ENCODE measurements around the gene RTKN. TPM values are rescaled to one million over a fixed set of nuclear protein-coding genes. Genes with fewer than 3 reads are reported as not detected.

RTKN gene
- total and polyA plus RNA-seq, 10 of the 15 experiments (the other 5 are each of a cell fraction or from before 2014, with no cell fraction given), result 0.50 to 12.3 (median 5.4) TPM

DNA sequence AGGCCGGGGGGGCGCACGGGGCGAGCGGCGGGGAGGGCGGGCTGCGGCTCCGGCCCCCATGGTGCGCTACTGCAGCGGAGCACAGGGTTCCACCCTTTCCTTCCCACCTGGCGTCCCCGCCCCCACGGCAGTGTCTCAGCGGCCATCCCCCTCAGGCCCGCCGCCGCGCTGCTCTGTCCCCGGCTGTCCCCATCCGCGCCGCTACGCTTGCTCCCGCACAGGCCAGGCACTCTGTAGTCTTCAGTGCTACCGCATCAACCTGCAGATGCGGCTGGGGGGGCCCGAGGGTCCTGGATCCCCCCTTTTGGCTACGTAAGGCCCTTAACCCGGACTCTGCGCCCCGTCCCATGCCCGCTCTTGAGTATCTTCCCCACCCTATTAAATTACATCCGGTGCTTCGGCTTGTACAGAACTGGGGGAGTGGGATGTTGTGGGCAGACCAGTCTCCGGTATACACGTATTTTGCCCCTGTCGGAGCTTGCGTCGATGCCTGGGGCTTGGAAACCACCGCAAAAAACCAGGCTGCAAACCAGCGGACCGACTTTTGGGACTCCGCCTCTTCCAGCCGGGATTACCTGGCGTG, 15.9 kb upstream of the RTKN start (continued):
- TF ChIP-seq, protein P1, sequence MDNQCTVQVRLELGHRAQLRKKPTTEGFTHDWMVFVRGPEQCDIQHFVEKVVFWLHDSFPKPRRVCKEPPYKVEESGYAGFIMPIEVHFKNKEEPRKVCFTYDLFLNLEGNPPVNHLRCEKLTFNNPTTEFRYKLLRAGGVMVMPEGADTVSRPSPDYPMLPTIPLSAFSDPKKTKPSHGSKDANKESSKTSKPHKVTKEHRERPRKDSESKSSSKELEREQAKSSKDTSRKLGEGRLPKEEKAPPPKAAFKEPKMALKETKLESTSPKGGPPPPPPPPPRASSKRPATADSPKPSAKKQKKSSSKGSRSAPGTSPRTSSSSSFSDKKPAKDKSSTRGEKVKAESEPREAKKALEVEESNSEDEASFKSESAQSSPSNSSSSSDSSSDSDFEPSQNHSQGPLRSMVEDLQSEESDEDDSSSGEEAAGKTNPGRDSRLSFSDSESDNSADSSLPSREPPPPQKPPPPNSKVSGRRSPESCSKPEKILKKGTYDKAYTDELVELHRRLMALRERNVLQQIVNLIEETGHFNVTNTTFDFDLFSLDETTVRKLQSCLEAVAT (IDR thresholded peaks at IDR 0.05), result peak; percentile 73
- peak; percentile 96 for TF ChIP-seq IKZF1 (conservative IDR thresholded peaks at IDR 0.05)
- TF ChIP-seq RAD21 (IDR thresholded peaks at IDR 0.05; ENCODE audit: insufficient read depth, low read depth, low read length), result no peak
- TF ChIP-seq, protein P2, sequence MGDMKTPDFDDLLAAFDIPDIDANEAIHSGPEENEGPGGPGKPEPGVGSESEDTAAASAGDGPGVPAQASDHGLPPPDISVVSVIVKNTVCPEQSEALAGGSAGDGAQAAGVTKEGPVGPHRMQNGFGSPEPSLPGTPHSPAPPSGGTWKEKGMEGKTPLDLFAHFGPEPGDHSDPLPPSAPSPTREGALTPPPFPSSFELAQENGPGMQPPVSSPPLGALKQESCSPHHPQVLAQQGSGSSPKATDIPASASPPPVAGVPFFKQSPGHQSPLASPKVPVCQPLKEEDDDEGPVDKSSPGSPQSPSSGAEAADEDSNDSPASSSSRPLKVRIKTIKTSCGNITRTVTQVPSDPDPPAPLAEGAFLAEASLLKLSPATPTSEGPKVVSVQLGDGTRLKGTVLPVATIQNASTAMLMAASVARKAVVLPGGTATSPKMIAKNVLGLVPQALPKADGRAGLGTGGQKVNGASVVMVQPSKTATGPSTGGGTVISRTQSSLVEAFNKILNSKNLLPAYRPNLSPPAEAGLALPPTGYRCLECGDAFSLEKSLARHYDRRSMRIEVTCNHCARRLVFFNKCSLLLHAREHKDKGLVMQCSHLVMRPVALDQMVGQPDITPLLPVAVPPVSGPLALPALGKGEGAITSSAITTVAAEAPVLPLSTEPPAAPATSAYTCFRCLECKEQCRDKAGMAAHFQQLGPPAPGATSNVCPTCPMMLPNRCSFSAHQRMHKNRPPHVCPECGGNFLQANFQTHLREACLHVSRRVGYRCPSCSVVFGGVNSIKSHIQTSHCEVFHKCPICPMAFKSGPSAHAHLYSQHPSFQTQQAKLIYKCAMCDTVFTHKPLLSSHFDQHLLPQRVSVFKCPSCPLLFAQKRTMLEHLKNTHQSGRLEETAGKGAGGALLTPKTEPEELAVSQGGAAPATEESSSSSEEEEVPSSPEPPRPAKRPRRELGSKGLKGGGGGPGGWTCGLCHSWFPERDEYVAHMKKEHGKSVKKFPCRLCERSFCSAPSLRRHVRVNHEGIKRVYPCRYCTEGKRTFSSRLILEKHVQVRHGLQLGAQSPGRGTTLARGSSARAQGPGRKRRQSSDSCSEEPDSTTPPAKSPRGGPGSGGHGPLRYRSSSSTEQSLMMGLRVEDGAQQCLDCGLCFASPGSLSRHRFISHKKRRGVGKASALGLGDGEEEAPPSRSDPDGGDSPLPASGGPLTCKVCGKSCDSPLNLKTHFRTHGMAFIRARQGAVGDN (IDR thresholded peaks at IDR 0.05), result peak; percentile 68; the same call in 1 of the 2 replicates
- TF ChIP-seq, protein P3, sequence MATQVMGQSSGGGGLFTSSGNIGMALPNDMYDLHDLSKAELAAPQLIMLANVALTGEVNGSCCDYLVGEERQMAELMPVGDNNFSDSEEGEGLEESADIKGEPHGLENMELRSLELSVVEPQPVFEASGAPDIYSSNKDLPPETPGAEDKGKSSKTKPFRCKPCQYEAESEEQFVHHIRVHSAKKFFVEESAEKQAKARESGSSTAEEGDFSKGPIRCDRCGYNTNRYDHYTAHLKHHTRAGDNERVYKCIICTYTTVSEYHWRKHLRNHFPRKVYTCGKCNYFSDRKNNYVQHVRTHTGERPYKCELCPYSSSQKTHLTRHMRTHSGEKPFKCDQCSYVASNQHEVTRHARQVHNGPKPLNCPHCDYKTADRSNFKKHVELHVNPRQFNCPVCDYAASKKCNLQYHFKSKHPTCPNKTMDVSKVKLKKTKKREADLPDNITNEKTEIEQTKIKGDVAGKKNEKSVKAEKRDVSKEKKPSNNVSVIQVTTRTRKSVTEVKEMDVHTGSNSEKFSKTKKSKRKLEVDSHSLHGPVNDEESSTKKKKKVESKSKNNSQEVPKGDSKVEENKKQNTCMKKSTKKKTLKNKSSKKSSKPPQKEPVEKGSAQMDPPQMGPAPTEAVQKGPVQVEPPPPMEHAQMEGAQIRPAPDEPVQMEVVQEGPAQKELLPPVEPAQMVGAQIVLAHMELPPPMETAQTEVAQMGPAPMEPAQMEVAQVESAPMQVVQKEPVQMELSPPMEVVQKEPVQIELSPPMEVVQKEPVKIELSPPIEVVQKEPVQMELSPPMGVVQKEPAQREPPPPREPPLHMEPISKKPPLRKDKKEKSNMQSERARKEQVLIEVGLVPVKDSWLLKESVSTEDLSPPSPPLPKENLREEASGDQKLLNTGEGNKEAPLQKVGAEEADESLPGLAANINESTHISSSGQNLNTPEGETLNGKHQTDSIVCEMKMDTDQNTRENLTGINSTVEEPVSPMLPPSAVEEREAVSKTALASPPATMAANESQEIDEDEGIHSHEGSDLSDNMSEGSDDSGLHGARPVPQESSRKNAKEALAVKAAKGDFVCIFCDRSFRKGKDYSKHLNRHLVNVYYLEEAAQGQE (IDR thresholded peaks at IDR 0.05; ENCODE audit: low read depth, low read length), result 0 out of 2 replicates have a peak, but pooled peaks have one; percentile 10
- TF ChIP-seq, protein P4, sequence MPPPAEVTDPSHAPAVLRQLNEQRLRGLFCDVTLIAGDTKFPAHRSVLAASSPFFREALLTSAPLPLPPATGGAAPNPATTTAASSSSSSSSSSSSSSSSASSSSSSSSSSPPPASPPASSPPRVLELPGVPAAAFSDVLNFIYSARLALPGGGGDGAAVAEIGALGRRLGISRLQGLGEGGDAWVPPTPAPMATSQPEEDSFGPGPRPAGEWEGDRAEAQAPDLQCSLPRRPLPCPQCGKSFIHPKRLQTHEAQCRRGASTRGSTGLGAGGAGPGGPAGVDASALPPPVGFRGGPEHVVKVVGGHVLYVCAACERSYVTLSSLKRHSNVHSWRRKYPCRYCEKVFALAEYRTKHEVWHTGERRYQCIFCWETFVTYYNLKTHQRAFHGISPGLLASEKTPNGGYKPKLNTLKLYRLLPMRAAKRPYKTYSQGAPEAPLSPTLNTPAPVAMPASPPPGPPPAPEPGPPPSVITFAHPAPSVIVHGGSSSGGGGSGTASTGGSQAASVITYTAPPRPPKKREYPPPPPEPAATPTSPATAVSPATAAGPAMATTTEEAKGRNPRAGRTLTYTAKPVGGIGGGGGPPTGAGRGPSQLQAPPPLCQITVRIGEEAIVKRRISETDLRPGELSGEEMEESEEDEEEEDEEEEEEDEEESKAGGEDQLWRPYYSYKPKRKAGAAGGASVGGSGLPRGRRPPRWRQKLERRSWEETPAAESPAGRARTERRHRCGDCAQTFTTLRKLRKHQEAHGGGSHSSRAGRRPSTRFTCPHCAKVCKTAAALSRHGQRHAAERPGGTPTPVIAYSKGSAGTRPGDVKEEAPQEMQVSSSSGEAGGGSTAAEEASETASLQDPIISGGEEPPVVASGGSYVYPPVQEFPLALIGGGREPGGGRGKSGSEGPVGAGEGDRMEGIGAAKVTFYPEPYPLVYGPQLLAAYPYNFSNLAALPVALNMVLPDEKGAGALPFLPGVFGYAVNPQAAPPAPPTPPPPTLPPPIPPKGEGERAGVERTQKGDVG (CRISPR knock-in tag; IDR thresholded peaks at IDR 0.05), result 0 out of 2 replicates have a peak, but pooled peaks have one; percentile 41
- TF ChIP-seq POLR2A (IDR thresholded peaks at IDR 0.05; ENCODE audit: low read depth, low read length), result peak; percentile 91
- TF ChIP-seq, protein P5, sequence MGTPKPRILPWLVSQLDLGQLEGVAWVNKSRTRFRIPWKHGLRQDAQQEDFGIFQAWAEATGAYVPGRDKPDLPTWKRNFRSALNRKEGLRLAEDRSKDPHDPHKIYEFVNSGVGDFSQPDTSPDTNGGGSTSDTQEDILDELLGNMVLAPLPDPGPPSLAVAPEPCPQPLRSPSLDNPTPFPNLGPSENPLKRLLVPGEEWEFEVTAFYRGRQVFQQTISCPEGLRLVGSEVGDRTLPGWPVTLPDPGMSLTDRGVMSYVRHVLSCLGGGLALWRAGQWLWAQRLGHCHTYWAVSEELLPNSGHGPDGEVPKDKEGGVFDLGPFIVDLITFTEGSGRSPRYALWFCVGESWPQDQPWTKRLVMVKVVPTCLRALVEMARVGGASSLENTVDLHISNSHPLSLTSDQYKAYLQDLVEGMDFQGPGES (IDR thresholded peaks at IDR 0.05), result no peak
- TF ChIP-seq GATAD2B (conservative IDR thresholded peaks at IDR 0.05; ENCODE audit: low read depth), result peak; percentile 89
- TF ChIP-seq MXI1 (IDR thresholded peaks at IDR 0.05; ENCODE audit: low read depth, low read length), result peak; percentile 31; the same call in 1 of the 2 replicates
- 0 out of 4 replicates have a peak, but pooled peaks of 1 of the 2 experiments have one; percentile 27 for TF ChIP-seq EP300 (IDR thresholded peaks at IDR 0.05; ENCODE audit: borderline replicate concordance in 1 of 2, control insufficient read depth in 1 of 2, low read depth in 2 of 2, low read length in 2 of 2)
- TF ChIP-seq RB1 (IDR thresholded peaks at IDR 0.05; ENCODE audit: borderline replicate concordance), result peak; percentile 81
- TF ChIP-seq SMAD5 (IDR thresholded peaks at IDR 0.05; ENCODE audit: low read depth), result peak; percentile 57; the same call in 1 of the 2 replicates
- TF ChIP-seq PML (IDR thresholded peaks at IDR 0.05; ENCODE audit: low read length), result 0 out of 2 replicates have a peak, but pooled peaks have one; percentile 50
- peak; percentile 80; the same call in 1 of the 2 replicates for TF ChIP-seq ZNF207 (IDR thresholded peaks at IDR 0.05; ENCODE audit: borderline replicate concordance)
- TF ChIP-seq RUNX3 (IDR thresholded peaks at IDR 0.05; ENCODE audit: low read length), result peak; percentile 61
